Mesenchymal stem cell (in vitro differentiated cells and primary cell): ENCODE results near the gene BCL2.

Experiments
- DNase-seq: peaks from one replicate; pipeline ENCODE4 v3.0.0-alpha.2; 2013
- H2AFZ ChIP-seq: one replicate; pipeline ENCODE4 v1.6.1; 2013; ENCODE audit warnings: low read depth, mild to moderate bottlenecking, control low read depth, inconsistent platforms, low read length, moderate library complexity
- H2AK5ac ChIP-seq: 2 replicates; pipeline ENCODE4 v1.6.1; 2013; ENCODE audit warnings: low read length, moderate library complexity, mild to moderate bottlenecking, inconsistent platforms; ENCODE audit not compliant: severe bottlenecking
- H2BK120ac ChIP-seq: one replicate; pipeline ENCODE4 v1.6.1; 2013; ENCODE audit warnings: low read depth, mild to moderate bottlenecking, inconsistent platforms, low read length, moderate library complexity
- H2BK12ac ChIP-seq, 2 experiments: one replicate each; pipeline ENCODE4 v1.6.1; 2013; ENCODE audit warnings: inconsistent platforms in 2 of 2, low read length in 2 of 2, mild to moderate bottlenecking in 2 of 2, moderate library complexity in 2 of 2, control low read depth in 1 of 2
- H2BK15ac ChIP-seq: one replicate; pipeline ENCODE4 v1.6.1; 2013; ENCODE audit warnings: mild to moderate bottlenecking, low read depth, inconsistent platforms; ENCODE audit not compliant: poor library complexity, severe bottlenecking
- H2BK5ac ChIP-seq: 2 replicates; pipeline ENCODE4 v1.6.1; 2013; ENCODE audit warnings: low read depth, mild to moderate bottlenecking, low read length, control low read depth, inconsistent platforms; ENCODE audit not compliant: poor library complexity, severe bottlenecking
- H3K14ac ChIP-seq, 2 experiments: one replicate each; pipeline ENCODE4 v1.6.1; 2013; ENCODE audit warnings: inconsistent platforms in 2 of 2, low read length in 2 of 2, control low read depth in 1 of 2, mild to moderate bottlenecking in 1 of 2, moderate library complexity in 1 of 2
- H3K18ac ChIP-seq, 2 experiments: one replicate each; pipeline ENCODE4 v1.6.1; 2013; ENCODE audit warnings: inconsistent platforms in 2 of 2, low read length in 2 of 2, control low read depth in 1 of 2, low read depth in 1 of 2, mild to moderate bottlenecking in 1 of 2
- H3K23ac ChIP-seq, 2 experiments: one replicate each; pipeline ENCODE4 v1.6.1; 2013; ENCODE audit warnings: inconsistent platforms in 2 of 2, low read length in 2 of 2, mild to moderate bottlenecking in 2 of 2, moderate library complexity in 2 of 2, control low read depth in 1 of 2
- H3K27ac ChIP-seq: 2 replicates; pipeline ENCODE4 v1.5.1; 2013; ENCODE audit warnings: mild to moderate bottlenecking, moderate library complexity, low read length, control low read depth, inconsistent platforms; ENCODE audit not compliant: poor library complexity, severe bottlenecking
- H3K27me3 ChIP-seq, 2 experiments: 2 replicates each; pipeline versions ENCODE4 v1.6.1 to v1.7.0; 2013; ENCODE audit warnings: low read length in 2 of 2, mild to moderate bottlenecking in 2 of 2, moderate library complexity in 2 of 2, control low read depth in 1 of 2, inconsistent platforms in 1 of 2; ENCODE audit not compliant: control insufficient read depth in 1 of 2, insufficient read depth in 1 of 2
- H3K36me3 ChIP-seq, 2 experiments: 2 replicates each; pipeline versions ENCODE4 v1.6.1 to v1.7.0; 2013; ENCODE audit warnings: low read length in 2 of 2, control low read depth in 1 of 2, inconsistent platforms in 1 of 2, low read depth in 1 of 2, mild to moderate bottlenecking in 1 of 2; ENCODE audit not compliant: insufficient read depth in 2 of 2, control insufficient read depth in 1 of 2
- H3K4ac ChIP-seq, 2 experiments: one replicate each; pipeline ENCODE4 v1.6.1; 2013; ENCODE audit warnings: inconsistent platforms in 2 of 2, low read length in 2 of 2, mild to moderate bottlenecking in 2 of 2, moderate library complexity in 2 of 2, control low read depth in 1 of 2, low read depth in 1 of 2
- H3K4me1 ChIP-seq: 2 replicates; pipeline ENCODE4 v1.6.1; 2013; ENCODE audit warnings: low read depth, low read length, control low read depth; ENCODE audit not compliant: control insufficient read depth, insufficient read depth
- H3K4me2 ChIP-seq: 2 replicates; pipeline ENCODE4 v1.6.1; 2013; ENCODE audit warnings: low read length, mild to moderate bottlenecking, inconsistent platforms; ENCODE audit not compliant: poor library complexity, severe bottlenecking
- H3K4me3 ChIP-seq, 2 experiments: 2 replicates each; pipeline versions ENCODE4 v1.5.1 to v1.7.0; 2013; ENCODE audit warnings: low read length in 2 of 2, mild to moderate bottlenecking in 2 of 2, control low read depth in 1 of 2, low read depth in 1 of 2; ENCODE audit not compliant: insufficient read depth in 1 of 2
- H3K79me1 ChIP-seq: replicated peaks from 2 replicates; pipeline ENCODE4 v1.6.1; 2013; ENCODE audit warnings: mild to moderate bottlenecking, control low read depth, low read length, inconsistent platforms; ENCODE audit not compliant: poor library complexity, severe bottlenecking
- H3K9ac ChIP-seq: 2 replicates; pipeline ENCODE4 v1.7.0; 2013; ENCODE audit warnings: mild to moderate bottlenecking, low read length, moderate library complexity
- H3K9me3 ChIP-seq: 2 replicates; pipeline ENCODE4 v1.7.0; 2013; ENCODE audit warnings: mild to moderate bottlenecking, low read length; ENCODE audit not compliant: control insufficient read depth
- H4K8ac ChIP-seq: one replicate; pipeline ENCODE4 v1.6.1; 2013; ENCODE audit warnings: inconsistent platforms, mild to moderate bottlenecking, low read length, moderate library complexity
- H4K91ac ChIP-seq: one replicate; pipeline ENCODE4 v1.6.1; 2013; ENCODE audit warnings: mild to moderate bottlenecking, low read length, inconsistent platforms
- WGBS: methylation state at CpG from one replicate; pipeline ENCODE4 v1.1.7; 2013; ENCODE audit warnings: mixed read lengths; 5-methylcytosine and 5-hydroxymethylcytosine counted together

The BCL2 gene

GRCh38 chr18:63113899-63114565 lies 205.5 kb downstream of the BCL2 start:
- no peak overlapping the region for H3K27ac ChIP-seq
- no peak overlapping the region for H3K4me3 ChIP-seq
- H3K9ac ChIP-seq, result no peak overlapping the region
- H3K36me3 ChIP-seq, result no peaks in the 10 kb centered on the region
- H2BK12ac ChIP-seq, result no peak overlapping the region
- H3K79me1 ChIP-seq, result no peaks in the 10 kb centered on the region
- H2BK120ac ChIP-seq, result no peak overlapping the region
- H4K91ac ChIP-seq, result no peak overlapping the region
- no peak overlapping the region for H2AK5ac ChIP-seq
- no peak overlapping the region for H4K8ac ChIP-seq
- no peak overlapping the region for H2AFZ ChIP-seq
- H2BK5ac ChIP-seq, result no peak overlapping the region
- peaks cover 9 to 22% of the 10 kb centered on the region in 2 experiments for H3K27me3 ChIP-seq
- no peak overlapping the region for H3K23ac ChIP-seq
- H3K4ac ChIP-seq, result no peak overlapping the region
- H3K4me1 ChIP-seq, result no peaks in the 10 kb centered on the region
- 86% methylated on average over 5 of the region's 5 CpGs for WGBS
- H2BK15ac ChIP-seq, result no peak overlapping the region
- no peak overlapping the region for H3K4me2 ChIP-seq
- no peak for DNase-seq
- H3K14ac ChIP-seq, result no peak overlapping the region
- H3K9me3 ChIP-seq, result no peaks in the 10 kb centered on the region
- H3K18ac ChIP-seq, result no peak overlapping the region

GRCh38 chr18:63112706-63113105 lies 206.9 kb downstream of the BCL2 start:
- no peak overlapping the region for H3K14ac ChIP-seq
- no peak overlapping the region for H2AK5ac ChIP-seq
- H2BK5ac ChIP-seq, result no peak overlapping the region
- no peak overlapping the region for H4K91ac ChIP-seq
- H3K9me3 ChIP-seq, result no peaks in the 10 kb centered on the region
- H4K8ac ChIP-seq, result no peak overlapping the region
- no peak overlapping the region for H3K23ac ChIP-seq
- no peak overlapping the region for H3K27ac ChIP-seq
- H3K18ac ChIP-seq, result no peak overlapping the region
- H2BK12ac ChIP-seq, result no peak overlapping the region
- H2AFZ ChIP-seq, result no peak overlapping the region
- peaks cover 9 to 15% of the 10 kb centered on the region in 2 experiments for H3K27me3 ChIP-seq
- H3K9ac ChIP-seq, result no peak overlapping the region
- no peak overlapping the region for H3K4me2 ChIP-seq
- H3K4ac ChIP-seq, result no peak overlapping the region
- DNase-seq, result no peak
- no peaks in the 10 kb centered on the region for H3K4me1 ChIP-seq
- no peaks in the 10 kb centered on the region for H3K79me1 ChIP-seq
- H3K36me3 ChIP-seq, result no peaks in the 10 kb centered on the region
- no peak overlapping the region for H2BK15ac ChIP-seq
- WGBS, result 86% methylated on average over 5 of the region's 5 CpGs
- no peak overlapping the region for H3K4me3 ChIP-seq
- no peak overlapping the region for H2BK120ac ChIP-seq

- no peak overlapping the region for H2BK15ac ChIP-seq
- H3K4me3 ChIP-seq, result no peak overlapping the region
- H3K14ac ChIP-seq, result no peak overlapping the region
- H3K18ac ChIP-seq, result no peak overlapping the region
- H3K4me1 ChIP-seq, result no peaks in the 10 kb centered on the region
- H2AFZ ChIP-seq, result no peak overlapping the region
- 0% methylated on average over 1 of the region's 4 CpGs for WGBS
- H3K27me3 ChIP-seq, result peaks cover 4 to 14% of the 10 kb centered on the region in 2 experiments
- no peak overlapping the region for H3K4me2 ChIP-seq
- H2AK5ac ChIP-seq, result no peak overlapping the region
- no peak overlapping the region for H4K8ac ChIP-seq
- no peaks in the 10 kb centered on the region for H3K79me1 ChIP-seq
- no peak overlapping the region for H3K27ac ChIP-seq
- no peak overlapping the region for H3K4ac ChIP-seq
- DNase-seq, result peak; percentile 5
- no peak overlapping the region for H2BK12ac ChIP-seq
- H3K36me3 ChIP-seq, result no peaks in the 10 kb centered on the region
- no peak overlapping the region for H2BK120ac ChIP-seq
- no peak overlapping the region for H2BK5ac ChIP-seq
- no peaks in the 10 kb centered on the region for H3K9me3 ChIP-seq
- no peak overlapping the region for H3K23ac ChIP-seq
- no peak overlapping the region for H3K9ac ChIP-seq
- no peak overlapping the region for H4K91ac ChIP-seq
Observed at GRCh38 chr18:63111671-63112402, 207.7 kb downstream of the BCL2 start.

GRCh38 chr18:63109802-63110201 lies 209.8 kb downstream of the BCL2 start:
- Histone ChIP-seq H3K79me1 (no peaks in the 10 kb centered on the region), H2BK120ac (no peak overlapping the region), H3K9me3 (no peaks in the 10 kb centered on the region), H2AK5ac (no peak overlapping the region), H2AFZ (no peak overlapping the region), H2BK12ac (no peak overlapping the region), H3K4me3 (no peak overlapping the region), H3K9ac (no peak overlapping the region), H4K91ac (no peak overlapping the region), H3K27me3 (no peaks in the 10 kb centered on the region), H4K8ac (no peak overlapping the region), H3K27ac (no peak overlapping the region), H3K36me3 (no peaks in the 10 kb centered on the region), H2BK15ac (no peak overlapping the region), H3K14ac (no peak overlapping the region), H3K4me2 (no peak overlapping the region), H3K18ac (no peak overlapping the region), H3K23ac (no peak overlapping the region), H2BK5ac (no peak overlapping the region), H3K4me1 (no peaks in the 10 kb centered on the region), H3K4ac (no peak overlapping the region)
- no peak for DNase-seq
- WGBS, result 78% methylated on average over 4 of the region's 4 CpGs
